ENCODE measurements around the gene SRGAP1. TPM values are rescaled to one million over a fixed set of nuclear protein-coding genes. Genes with fewer than 3 reads are reported as not detected.
"Not testable (repeated sequence)": the region's sequence is repeated elsewhere in the genome, so short reads cannot be mapped to it uniquely, and the experiment has no call there.

SRGAP1 gene
- total and polyA plus RNA-seq, 9 donors = 2.8 to 17.9 (median 8.6) TPM

DNA sequence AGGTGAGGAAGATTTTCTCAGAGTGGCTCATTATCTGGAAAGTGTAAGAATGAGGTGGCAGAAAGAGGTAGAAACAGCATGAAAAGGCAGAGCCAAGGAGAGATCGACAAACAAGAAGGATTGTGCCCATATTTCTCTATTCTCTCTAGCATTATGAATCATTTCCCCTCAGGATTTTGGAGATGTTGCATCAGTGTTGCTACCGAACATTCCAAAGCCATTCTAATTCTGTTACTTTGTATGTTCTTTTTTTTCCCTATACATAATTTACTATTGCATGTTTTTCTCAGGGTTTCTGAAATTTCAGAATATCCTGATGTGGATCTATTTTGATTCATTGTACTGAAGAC lies 316.2 kb downstream of the SRGAP1 start:
- Histone ChIP-seq H3K4me3 (no peak overlapping the region), H3K9me3 (no peaks in the 10 kb centered on the region), H3K27ac (no peak overlapping the region), H3K36me3 (no peaks in the 10 kb centered on the region), H3K4me1 (ENCODE audit: insufficient read depth) (no peaks in the 10 kb centered on the region), H3K27me3 (no peaks in the 10 kb centered on the region)
- intact Hi-C loops (cut with DNase I) = no loop called here
- 75 to 87% (median 81%) methylated on average over 2 of the region's 2 CpGs for WGBS, 3 donors
- TF ChIP-seq EP300 (IDR thresholded peaks at IDR 0.05) (no peak), POLR2A (IDR thresholded peaks at IDR 0.05) (no peak), CTCF (IDR thresholded peaks at IDR 0.05) (no peak)
- no peak for DNase-seq

GRCh38 chr12:64166606-64167005 lies 322.1 kb downstream of the SRGAP1 start:
- H3K27me3 ChIP-seq; H3K4me1 ChIP-seq (ENCODE audit: insufficient read depth); DNase-seq; intact Hi-C loops (cut with DNase I); H3K9me3 ChIP-seq; H3K4me3 ChIP-seq; H3K27ac ChIP-seq; H3K36me3 ChIP-seq: not testable (repeated sequence)
- 83 to 92% (median 85%) methylated on average over 3 of the region's 3 CpGs for WGBS, 3 donors

DNA sequence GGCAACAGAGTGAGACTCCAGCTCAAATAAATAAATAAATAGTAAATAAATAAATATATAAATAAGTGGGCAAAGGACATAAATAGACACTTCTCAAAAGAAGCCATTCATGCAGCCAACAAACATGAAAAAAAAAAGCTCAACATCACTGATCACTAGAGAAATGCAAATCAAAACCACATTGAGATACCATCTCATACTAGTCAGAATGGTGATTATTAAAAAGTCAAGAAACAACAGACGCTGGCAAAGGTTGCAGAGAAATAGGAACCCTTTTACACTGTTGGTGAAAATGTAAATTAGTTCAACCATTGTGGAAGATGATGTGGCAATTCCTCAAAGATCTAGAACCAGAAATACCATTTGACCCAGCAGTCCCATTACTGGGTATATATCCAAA lies 322.5 kb downstream of the SRGAP1 start:
- DNase-seq; H3K27ac ChIP-seq; H3K36me3 ChIP-seq; H3K4me3 ChIP-seq; intact Hi-C loops (cut with DNase I); H3K27me3 ChIP-seq; H3K4me1 ChIP-seq (ENCODE audit: insufficient read depth); H3K9me3 ChIP-seq: not testable (repeated sequence)
- 95 to 100% (median 97%) methylated on average over 1 of the region's 1 CpG for WGBS, 3 donors

- 79 to 93% (median 87%) methylated on average over 3 of the region's 3 CpGs for WGBS, 3 donors
Observed at GRCh38 chr12:64170024-64170423, 325.5 kb downstream of the SRGAP1 start.

DNA sequence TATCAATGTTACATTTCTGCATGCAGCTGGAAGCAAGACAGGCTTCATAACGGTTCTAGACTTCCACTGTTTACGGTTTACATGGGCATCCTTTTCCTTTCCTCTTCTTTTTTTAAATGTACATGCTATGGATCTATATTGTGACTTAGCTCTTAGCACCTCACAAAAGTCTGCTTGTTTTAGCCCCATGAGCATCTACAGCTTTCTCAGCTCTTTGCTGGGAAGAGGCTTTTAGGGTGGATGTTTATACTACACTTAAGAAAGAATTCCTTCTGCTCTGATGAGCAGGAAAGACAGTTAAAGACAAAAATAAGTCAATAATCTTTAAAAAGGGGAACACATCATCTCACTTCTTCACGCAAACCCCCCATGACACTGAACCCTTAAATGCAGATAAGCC lies 326.2 kb downstream of the SRGAP1 start:
- WGBS, 3 donors = 44 to 63% (median 49%) methylated on average over 3 of the region's 3 CpGs
- Histone ChIP-seq H3K4me3 (no peak overlapping the region), H3K27me3 (no peaks in the 10 kb centered on the region), H3K9me3 (no peaks in the 10 kb centered on the region), H3K4me1 (ENCODE audit: insufficient read depth) (no peaks in the 10 kb centered on the region), H3K27ac (no peak overlapping the region), H3K36me3 (no peaks in the 10 kb centered on the region)
- no peak for DNase-seq
- intact Hi-C loops (cut with DNase I) = no loop called here
- no peak for TF ChIP-seq POLR2A (IDR thresholded peaks at IDR 0.05)
- TF ChIP-seq EP300 (IDR thresholded peaks at IDR 0.05) = no peak
- no peak for TF ChIP-seq CTCF (IDR thresholded peaks at IDR 0.05)

More at GRCh38 chr12:64170024-64170423, 325.5 kb downstream of the SRGAP1 start:
- no peak overlapping the region for H3K27ac ChIP-seq
- H3K27me3 ChIP-seq = no peaks in the 10 kb centered on the region
- TF ChIP-seq CTCF (IDR thresholded peaks at IDR 0.05) (no peak), POLR2A (IDR thresholded peaks at IDR 0.05) (no peak), EP300 (IDR thresholded peaks at IDR 0.05) (no peak)
- intact Hi-C loops (cut with DNase I) = no loop called here
- H3K36me3 ChIP-seq = no peaks in the 10 kb centered on the region
- no peaks in the 10 kb centered on the region for H3K9me3 ChIP-seq
- H3K4me1 ChIP-seq (ENCODE audit: insufficient read depth) = no peaks in the 10 kb centered on the region
- no peak overlapping the region for H3K4me3 ChIP-seq
- DNase-seq = no peak

GRCh38 chr12:64171715-64172114 lies 327.2 kb downstream of the SRGAP1 start:
- DNase-seq = no peak
- no peak overlapping the region for H3K4me3 ChIP-seq
- H3K36me3 ChIP-seq = no peaks in the 10 kb centered on the region
- H3K27me3 ChIP-seq = no peaks in the 10 kb centered on the region
- H3K4me1 ChIP-seq (ENCODE audit: insufficient read depth) = no peaks in the 10 kb centered on the region
- no peak overlapping the region for H3K27ac ChIP-seq
- TF ChIP-seq EP300 (IDR thresholded peaks at IDR 0.05) (no peak), POLR2A (IDR thresholded peaks at IDR 0.05) (no peak), CTCF (IDR thresholded peaks at IDR 0.05) (no peak)
- H3K9me3 ChIP-seq = no peaks in the 10 kb centered on the region
- 58 to 88% (median 76%) methylated on average over 1 of the region's 1 CpG for WGBS, 3 donors
- intact Hi-C loops (cut with DNase I) = no loop called here
